DOHH2 (cell line): Measurements from ENCODE around the gene LCN10.

Experiments used
- H3F3A ChIP-seq: fragments of 200-600 bp; sonication (generic), shearing (Covaris generic); 2 replicates; pipeline ENCODE4 v1.6.0; 2016; ENCODE audit warnings: antibody characterized with exemption, mild to moderate bottlenecking; ENCODE audit not compliant: control insufficient read depth, insufficient read depth
- H3K27ac ChIP-seq: fragments of 200-600 bp; sonication (generic); 2 replicates; pipeline ENCODE4 v1.5.1; 2014; ENCODE audit warnings: low read depth, mild to moderate bottlenecking, low read length, moderate library complexity
- H3K27me3 ChIP-seq: fragments of 200-600 bp; sonication (generic); 2 replicates; pipeline ENCODE4 v1.6.1; 2014; ENCODE audit warnings: mild to moderate bottlenecking, low read length, mixed read lengths; ENCODE audit not compliant: control insufficient read depth
- H3K36me3 ChIP-seq: fragments of 200-600 bp; sonication (generic); 2 replicates; pipeline ENCODE4 v1.6.1; 2014; ENCODE audit warnings: mild to moderate bottlenecking, low read length, moderate library complexity, mixed read lengths; ENCODE audit not compliant: control insufficient read depth
- H3K4me1 ChIP-seq: fragments of 200-600 bp; sonication (generic); 2 replicates; pipeline ENCODE4 v1.6.1; 2014; ENCODE audit warnings: mild to moderate bottlenecking, low read length, mixed read lengths; ENCODE audit not compliant: control insufficient read depth
- H3K4me2 ChIP-seq: fragments of 200-600 bp; sonication (generic); 2 replicates; pipeline ENCODE4 v1.6.0; 2014; ENCODE audit warnings: mild to moderate bottlenecking, low read length, moderate library complexity
- H3K4me3 ChIP-seq: fragments of 200-600 bp; sonication (generic); 2 replicates; pipeline ENCODE4 v1.5.1; 2014; ENCODE audit warnings: mild to moderate bottlenecking, low read length, mixed read lengths
- H3K79me2 ChIP-seq: fragments of 200-600 bp; sonication (generic); 2 replicates; pipeline ENCODE4 v1.6.1; 2014; ENCODE audit warnings: mild to moderate bottlenecking, low read length, mixed read lengths; ENCODE audit not compliant: control insufficient read depth
- H3K9me2 ChIP-seq: fragments of 200-600 bp; sonication (generic); replicated peaks from 2 replicates; pipeline ENCODE4 v1.6.1; 2014; ENCODE audit warnings: mild to moderate bottlenecking, low read length, mixed read lengths; ENCODE audit not compliant: control insufficient read depth
- H3K9me3 ChIP-seq: fragments of 200-600 bp; sonication (generic); 2 replicates; pipeline ENCODE4 v1.6.1; 2014; ENCODE audit warnings: antibody characterized with exemption, low read length, mixed read lengths; ENCODE audit not compliant: control insufficient read depth, insufficient read depth
- H4K20me1 ChIP-seq: fragments of 200-600 bp; sonication (generic); 2 replicates; pipeline ENCODE4 v1.6.0; 2014; ENCODE audit warnings: low read depth, mild to moderate bottlenecking, antibody characterized with exemption, low read length, moderate library complexity; ENCODE audit not compliant: control insufficient read depth, insufficient read depth
- EZH2phosphoT487 ChIP-seq: fragments of 200-600 bp; sonication (generic); IDR thresholded peaks from 2 replicates; pipeline ENCODE4 v1.6.1; 2017; ENCODE audit warnings: borderline replicate concordance, mild to moderate bottlenecking, antibody characterized with exemption, low read length, moderate library complexity, mixed read lengths
- TF ChIP-seq, protein P1 (sequence below): fragments of 200-600 bp; sonication (generic); IDR thresholded peaks from one replicate; pipeline ENCODE4 v1.5.1; 2014; ENCODE audit warnings: antibody characterized with exemption, mild to moderate bottlenecking, low read depth, low read length; ENCODE audit not compliant: poor library complexity, severe bottlenecking

Gene LCN10

DNA sequence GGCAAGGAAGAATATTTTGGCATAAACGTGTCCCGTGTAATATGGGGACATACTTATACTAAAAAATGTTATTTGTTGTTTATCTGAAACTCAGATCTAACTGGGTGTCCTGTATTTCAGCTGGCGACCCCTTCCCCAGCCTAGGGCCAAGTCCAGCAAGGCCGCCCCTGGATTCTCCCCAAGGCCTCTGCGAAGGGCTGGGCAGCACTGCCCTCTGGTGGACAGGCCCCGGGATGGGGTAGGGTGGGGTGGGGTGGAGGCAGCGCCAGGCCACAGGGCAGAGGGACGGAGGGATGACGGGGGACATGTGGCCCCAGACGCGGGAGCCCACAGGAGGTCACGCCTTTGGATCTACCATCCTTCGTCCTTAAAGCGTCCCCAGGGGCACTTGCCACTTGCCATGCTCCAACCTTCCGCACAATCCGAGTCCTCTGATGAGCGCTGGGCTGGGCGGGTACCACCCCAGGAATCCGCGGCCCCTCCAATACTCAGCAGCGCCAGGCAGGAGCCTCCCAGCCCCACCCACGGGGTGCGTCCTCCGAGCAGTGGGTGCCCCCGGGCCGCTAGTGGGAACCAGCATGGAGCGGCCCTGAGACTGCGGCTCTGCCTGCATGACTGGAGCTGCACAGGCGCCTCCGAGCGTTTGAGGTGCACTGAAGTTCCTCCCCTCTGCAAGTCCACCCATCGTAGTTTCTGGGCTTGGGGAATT is 48.4 kb downstream of the LCN10 start:
- H3K4me1 ChIP-seq, result peaks cover 31% of the 10 kb centered on the region
- no peaks in the 10 kb centered on the region for H3K36me3 ChIP-seq
- no peaks in the 10 kb centered on the region for H3K9me3 ChIP-seq
- no peak overlapping the region for H3K27ac ChIP-seq
- H3K79me2 ChIP-seq, result no peaks in the 10 kb centered on the region
- H3K27me3 ChIP-seq, result peaks cover 26% of the 10 kb centered on the region
- no peaks in the 10 kb centered on the region for H3K9me2 ChIP-seq
- TF ChIP-seq, protein P1, sequence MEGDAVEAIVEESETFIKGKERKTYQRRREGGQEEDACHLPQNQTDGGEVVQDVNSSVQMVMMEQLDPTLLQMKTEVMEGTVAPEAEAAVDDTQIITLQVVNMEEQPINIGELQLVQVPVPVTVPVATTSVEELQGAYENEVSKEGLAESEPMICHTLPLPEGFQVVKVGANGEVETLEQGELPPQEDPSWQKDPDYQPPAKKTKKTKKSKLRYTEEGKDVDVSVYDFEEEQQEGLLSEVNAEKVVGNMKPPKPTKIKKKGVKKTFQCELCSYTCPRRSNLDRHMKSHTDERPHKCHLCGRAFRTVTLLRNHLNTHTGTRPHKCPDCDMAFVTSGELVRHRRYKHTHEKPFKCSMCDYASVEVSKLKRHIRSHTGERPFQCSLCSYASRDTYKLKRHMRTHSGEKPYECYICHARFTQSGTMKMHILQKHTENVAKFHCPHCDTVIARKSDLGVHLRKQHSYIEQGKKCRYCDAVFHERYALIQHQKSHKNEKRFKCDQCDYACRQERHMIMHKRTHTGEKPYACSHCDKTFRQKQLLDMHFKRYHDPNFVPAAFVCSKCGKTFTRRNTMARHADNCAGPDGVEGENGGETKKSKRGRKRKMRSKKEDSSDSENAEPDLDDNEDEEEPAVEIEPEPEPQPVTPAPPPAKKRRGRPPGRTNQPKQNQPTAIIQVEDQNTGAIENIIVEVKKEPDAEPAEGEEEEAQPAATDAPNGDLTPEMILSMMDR, result peak; percentile 49
- TF ChIP-seq EZH2phosphoT487, result no peak
- H3K4me3 ChIP-seq, result no peak overlapping the region
- H3F3A ChIP-seq, result no peaks in the 10 kb centered on the region
- no peak overlapping the region for H3K4me2 ChIP-seq
- no peaks in the 10 kb centered on the region for H4K20me1 ChIP-seq

DNA sequence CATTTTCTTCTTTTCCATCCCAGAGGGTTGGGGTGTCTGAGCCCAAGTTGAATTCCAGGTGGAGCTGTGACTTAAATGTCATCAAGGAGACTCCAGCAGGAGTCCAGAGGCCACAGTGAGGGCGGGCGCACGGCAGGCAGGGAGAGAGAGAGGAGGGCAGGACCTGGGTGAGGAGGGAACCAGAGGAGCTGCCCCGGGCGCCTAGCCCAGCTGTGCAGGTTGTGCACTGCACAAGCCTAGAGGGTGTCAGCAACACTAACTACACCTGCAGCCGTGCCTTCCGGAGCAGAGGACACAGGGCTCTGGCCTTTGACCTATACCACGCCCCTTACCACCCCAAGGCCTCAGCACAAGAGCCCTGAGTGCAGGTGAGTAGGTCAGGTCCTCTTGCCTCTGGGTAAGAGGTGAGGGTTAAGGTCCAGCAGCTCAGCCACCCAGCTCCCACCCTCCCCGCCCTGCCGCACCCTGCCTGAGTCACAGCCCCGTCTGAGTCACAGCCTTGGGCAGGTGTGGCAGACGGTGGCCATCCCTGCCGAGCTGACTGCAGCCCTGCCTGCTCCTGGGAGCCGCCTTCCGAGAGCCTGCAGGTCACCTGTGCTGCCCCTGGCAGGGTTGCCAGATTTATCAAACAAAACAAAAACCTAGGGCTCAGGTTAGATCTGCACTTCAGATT is 49.1 kb downstream of the LCN10 start:
- Histone ChIP-seq H3K27ac (no peak overlapping the region), H3K79me2 (no peaks in the 10 kb centered on the region), H3K4me3 (no peak overlapping the region), H3K4me2 (no peak overlapping the region), H3F3A (no peaks in the 10 kb centered on the region), H3K27me3 (peaks cover 33% of the 10 kb centered on the region), H3K36me3 (no peaks in the 10 kb centered on the region), H3K9me3 (no peaks in the 10 kb centered on the region), H3K4me1 (peaks cover 30% of the 10 kb centered on the region), H3K9me2 (no peaks in the 10 kb centered on the region), H4K20me1 (no peaks in the 10 kb centered on the region)
- TF ChIP-seq, protein P1, result no peak
- TF ChIP-seq EZH2phosphoT487, result no peak

DNA sequence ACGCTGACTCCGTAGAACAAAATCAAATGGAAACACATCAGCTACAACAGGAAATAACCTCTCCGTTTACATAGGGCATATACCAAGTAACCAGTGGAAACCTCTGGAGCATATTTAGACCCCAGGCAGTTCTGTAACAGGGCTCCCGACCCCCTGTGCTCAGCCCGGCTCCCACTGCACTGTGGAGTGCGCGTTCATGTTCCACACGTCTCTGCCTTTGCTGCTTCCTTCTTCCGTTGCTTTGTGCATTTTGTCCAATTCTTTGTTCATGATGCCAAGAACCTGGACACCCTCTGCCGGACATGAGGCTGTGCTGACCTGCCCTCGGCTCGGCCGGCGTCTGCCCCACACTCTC is 49.6 kb downstream of the LCN10 start:
- H3K9me3 ChIP-seq, result no peaks in the 10 kb centered on the region
- H3F3A ChIP-seq, result 0 out of 2 replicates have a peak, but pooled peaks cover 5% of the 10 kb centered on the region
- no peaks in the 10 kb centered on the region for H4K20me1 ChIP-seq
- no peak overlapping the region for H3K4me3 ChIP-seq
- H3K27me3 ChIP-seq, result peaks cover 38% of the 10 kb centered on the region
- no peaks in the 10 kb centered on the region for H3K36me3 ChIP-seq
- H3K79me2 ChIP-seq, result no peaks in the 10 kb centered on the region
- H3K4me2 ChIP-seq, result no peak overlapping the region
- H3K27ac ChIP-seq, result no peak overlapping the region
- TF ChIP-seq, protein P1, result no peak
- no peak for TF ChIP-seq EZH2phosphoT487
- peaks cover 25% of the 10 kb centered on the region for H3K4me1 ChIP-seq
- H3K9me2 ChIP-seq, result no peaks in the 10 kb centered on the region
